Measurements from ENCODE around the gene ERVV-1. TPM values are rescaled to one million over a fixed set of nuclear protein-coding genes. Genes with fewer than 3 reads are reported as not detected.

Gene ERVV-1
- total and polyA plus RNA-seq, 2 of the 13 experiments (the other 11 are each of a cell fraction or from before 2014, with no cell fraction given) = not detected

- no peak for TF ChIP-seq KLF12 (CRISPR knock-in tag; IDR thresholded peaks at IDR 0.05; ENCODE audit: borderline replicate concordance)
- TF ChIP-seq ZNF10 (CRISPR knock-in tag; IDR thresholded peaks at IDR 0.05; ENCODE audit: borderline replicate concordance, low read depth) = no peak
- no peak for TF ChIP-seq ATF2 (CRISPR knock-in tag; IDR thresholded peaks at IDR 0.05)
- TF ChIP-seq NFATC3 (CRISPR knock-in tag; IDR thresholded peaks at IDR 0.05) = no peak
- no peak for TF ChIP-seq HOXA7 (CRISPR knock-in tag; IDR thresholded peaks at IDR 0.05)
- no peak for TF ChIP-seq MTA1 (CRISPR knock-in tag; IDR thresholded peaks at IDR 0.05; ENCODE audit: borderline replicate concordance)
- no peak for TF ChIP-seq ZKSCAN1 (IDR thresholded peaks at IDR 0.05; ENCODE audit: low read length)
- TF ChIP-seq ZMYM3 (CRISPR knock-in tag; IDR thresholded peaks at IDR 0.05) = no peak
- TF ChIP-seq DRAP1 (CRISPR knock-in tag; IDR thresholded peaks at IDR 0.05) = no peak
- TF ChIP-seq, protein P1, sequence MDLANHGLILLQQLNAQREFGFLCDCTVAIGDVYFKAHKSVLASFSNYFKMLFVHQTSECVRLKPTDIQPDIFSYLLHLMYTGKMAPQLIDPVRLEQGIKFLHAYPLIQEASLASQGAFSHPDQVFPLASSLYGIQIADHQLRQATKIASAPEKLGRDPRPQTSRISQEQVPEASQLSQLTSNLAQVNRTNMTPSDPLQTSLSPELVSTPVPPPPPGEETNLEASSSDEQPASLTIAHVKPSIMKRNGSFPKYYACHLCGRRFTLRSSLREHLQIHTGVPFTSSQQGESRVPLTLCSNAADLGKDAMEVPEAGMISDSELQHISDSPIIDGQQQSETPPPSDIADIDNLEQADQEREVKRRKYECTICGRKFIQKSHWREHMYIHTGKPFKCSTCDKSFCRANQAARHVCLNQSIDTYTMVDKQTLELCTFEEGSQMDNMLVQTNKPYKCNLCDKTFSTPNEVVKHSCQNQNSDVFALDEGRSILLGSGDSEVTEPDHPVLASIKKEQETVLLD (CRISPR knock-in tag; IDR thresholded peaks at IDR 0.05; ENCODE audit: low read depth) = no peak
- TF ChIP-seq ZNF264 (CRISPR knock-in tag; IDR thresholded peaks at IDR 0.05) = no peak
Measured at GRCh38 chr19:53012006-53012405, 1.7 kb upstream of the ERVV-1 start (continued).

DNA sequence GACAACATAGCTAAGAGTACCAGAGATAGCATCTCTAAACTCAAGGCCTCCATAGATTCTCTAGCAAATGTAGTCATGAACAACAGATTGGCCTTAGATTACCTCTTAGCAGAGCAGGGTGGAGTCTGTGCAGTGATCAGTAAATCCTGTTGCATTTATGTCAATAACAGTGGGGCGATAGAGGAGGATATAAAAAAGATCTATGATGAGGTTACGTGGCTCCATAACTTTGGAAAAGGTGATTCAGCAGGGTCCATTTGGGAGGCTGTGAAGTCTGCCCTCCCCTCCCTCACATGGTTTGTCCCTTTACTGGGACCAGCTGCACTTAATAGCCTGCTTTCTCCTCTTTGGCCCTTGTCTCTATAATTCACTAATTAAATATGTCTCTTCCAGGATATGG lies 1.4 kb downstream of the ERVV-1 start:
- CTCF ChIA-PET (ENCODE audit: low intra/inter-chr PET ratio, low total read pairs) = no interaction called here
- H3K9me3 ChIP-seq (ENCODE audit: low read length) = peaks cover 51% of the 10 kb centered on the region
- H3K4me2 ChIP-seq (ENCODE audit: low read depth, low read length) = no peak overlapping the region
- H3K27me3 ChIP-seq (ENCODE audit: control insufficient read depth in 1 of 2, insufficient read depth in 2 of 2, low read length in 2 of 2) = no peaks in the 10 kb centered on the region
- no TSS peak for BruUV-seq (replicated peaks)
- 34% methylated on average over 2 of the region's 2 CpGs for WGBS (ENCODE audit: low lambda C conversion rate)
- TF ChIP-seq TBX3 (IDR thresholded peaks at IDR 0.05; ENCODE audit: borderline replicate concordance) = no peak
- TF ChIP-seq CC2D1A (CRISPR knock-in tag; IDR thresholded peaks at IDR 0.05) = no peak
- TF ChIP-seq STAT5B (CRISPR knock-in tag; IDR thresholded peaks at IDR 0.05) = no peak
- TF ChIP-seq, protein P2, sequence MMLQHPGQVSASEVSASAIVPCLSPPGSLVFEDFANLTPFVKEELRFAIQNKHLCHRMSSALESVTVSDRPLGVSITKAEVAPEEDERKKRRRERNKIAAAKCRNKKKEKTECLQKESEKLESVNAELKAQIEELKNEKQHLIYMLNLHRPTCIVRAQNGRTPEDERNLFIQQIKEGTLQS (CRISPR knock-in tag; IDR thresholded peaks at IDR 0.05) = no peak
- TF ChIP-seq, protein P3, sequence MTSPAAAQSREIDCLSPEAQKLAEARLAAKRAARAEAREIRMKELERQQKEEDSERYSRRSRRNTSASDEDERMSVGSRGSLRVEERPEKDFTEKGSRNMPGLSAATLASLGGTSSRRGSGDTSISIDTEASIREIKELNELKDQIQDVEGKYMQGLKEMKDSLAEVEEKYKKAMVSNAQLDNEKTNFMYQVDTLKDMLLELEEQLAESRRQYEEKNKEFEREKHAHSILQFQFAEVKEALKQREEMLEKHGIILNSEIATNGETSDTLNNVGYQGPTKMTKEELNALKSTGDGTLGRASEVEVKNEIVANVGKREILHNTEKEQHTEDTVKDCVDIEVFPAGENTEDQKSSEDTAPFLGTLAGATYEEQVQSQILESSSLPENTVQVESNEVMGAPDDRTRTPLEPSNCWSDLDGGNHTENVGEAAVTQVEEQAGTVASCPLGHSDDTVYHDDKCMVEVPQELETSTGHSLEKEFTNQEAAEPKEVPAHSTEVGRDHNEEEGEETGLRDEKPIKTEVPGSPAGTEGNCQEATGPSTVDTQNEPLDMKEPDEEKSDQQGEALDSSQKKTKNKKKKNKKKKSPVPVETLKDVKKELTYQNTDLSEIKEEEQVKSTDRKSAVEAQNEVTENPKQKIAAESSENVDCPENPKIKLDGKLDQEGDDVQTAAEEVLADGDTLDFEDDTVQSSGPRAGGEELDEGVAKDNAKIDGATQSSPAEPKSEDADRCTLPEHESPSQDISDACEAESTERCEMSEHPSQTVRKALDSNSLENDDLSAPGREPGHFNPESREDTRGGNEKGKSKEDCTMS (CRISPR knock-in tag; conservative IDR thresholded peaks at IDR 0.05) = no peak
- no peak for TF ChIP-seq ZNF678 (CRISPR knock-in tag; IDR thresholded peaks at IDR 0.05)
- TF ChIP-seq NFYB (CRISPR knock-in tag; IDR thresholded peaks at IDR 0.05) = no peak
- TF ChIP-seq MLLT10 (CRISPR knock-in tag; IDR thresholded peaks at IDR 0.05) = no peak
- TF ChIP-seq SAP130 (CRISPR knock-in tag; IDR thresholded peaks at IDR 0.05; ENCODE audit: low read depth) = no peak
- TF ChIP-seq KDM6A (CRISPR knock-in tag; IDR thresholded peaks at IDR 0.05; ENCODE audit: low read depth) = no peak
- no peaks in the 10 kb centered on the region for H4K20me1 ChIP-seq (ENCODE audit: insufficient read depth, low read length)
- in situ Hi-C loops (cut with HindIII; ENCODE audit: extremely low pct_ligation_motif_present, low pct_unique_long_range_greater_than_20kb) = no loop called here
- no peaks in the 10 kb centered on the region for H3K79me2 ChIP-seq (ENCODE audit: insufficient read depth, low read length)
- DNase-seq (ENCODE audit: low spot score) (no peak), ATAC-seq (no peak), FAIRE-seq (no peak)
- H3K4me3 ChIP-seq (replicated peaks in 1 of 3; ENCODE audit: insufficient read depth in 1 of 3, low read depth in 2 of 3, low read length in 3 of 3) = no peak overlapping the region
- H3K9ac ChIP-seq (ENCODE audit: insufficient read depth, low read depth, low read length) = no peak overlapping the region
- no peaks in the 10 kb centered on the region for H3K36me3 ChIP-seq (replicated peaks in 1 of 2; ENCODE audit: control insufficient read depth in 1 of 2, insufficient read depth in 2 of 2, low read length in 2 of 2)
- H3K27ac ChIP-seq (ENCODE audit: extremely low read length, insufficient read depth, low read length) = no peak overlapping the region
- intact Hi-C loops (cut with micrococcal nuclease; ENCODE audit: unreplicated experiment) = no loop called here
- H2AFZ ChIP-seq (ENCODE audit: low read length) = no peak overlapping the region
- H3K4me1 ChIP-seq (ENCODE audit: insufficient read depth, low read length) = no peaks in the 10 kb centered on the region
- POLR2A ChIA-PET = no interaction called here
